ENCODE data around the gene SYNPR. TPM values are rescaled to one million over a fixed set of nuclear protein-coding genes. Genes with fewer than 3 reads are reported as not detected.

SYNPR gene
- polyA plus RNA-seq, 3 donors = not detected

GRCh38 chr3:63295806-63296205 lies 17.7 kb downstream of the SYNPR start:
- H3K27ac ChIP-seq (ENCODE audit: low read depth, low read length) = no peak overlapping the region

GRCh38 chr3:63296249-63296648 lies 18.1 kb downstream of the SYNPR start:
- 69 to 87% (median 86%) methylated on average over 4 of the region's 4 CpGs for WGBS, 3 donors

DNA sequence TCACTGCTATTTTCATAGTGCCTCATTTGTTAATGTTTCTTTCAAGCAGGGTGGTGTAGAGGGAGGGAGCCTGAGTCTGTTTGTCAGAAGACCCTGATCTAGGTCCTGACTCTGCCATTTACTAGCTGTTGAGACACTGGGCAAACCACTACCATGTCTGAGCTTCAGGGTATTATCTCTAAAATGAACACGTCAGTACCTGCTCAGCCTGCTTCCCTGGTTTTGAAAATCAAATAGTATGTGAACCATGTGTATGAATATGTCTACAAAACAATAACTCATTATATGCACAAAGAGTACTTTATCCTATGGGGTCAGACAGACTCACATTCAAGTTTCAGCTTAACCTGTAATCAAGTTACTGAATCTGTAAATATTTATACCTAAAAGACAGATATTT lies 25.1 kb downstream of the SYNPR start:
- H3K27ac ChIP-seq (ENCODE audit: low read depth, low read length) = no peak overlapping the region
- WGBS, 3 donors = 52 to 85% (median 61%) methylated on average over 1 of the region's 1 CpG

More at GRCh38 chr3:63296249-63296648, 18.1 kb downstream of the SYNPR start:
- H3K27ac ChIP-seq (ENCODE audit: low read depth, low read length) = no peak overlapping the region

DNA sequence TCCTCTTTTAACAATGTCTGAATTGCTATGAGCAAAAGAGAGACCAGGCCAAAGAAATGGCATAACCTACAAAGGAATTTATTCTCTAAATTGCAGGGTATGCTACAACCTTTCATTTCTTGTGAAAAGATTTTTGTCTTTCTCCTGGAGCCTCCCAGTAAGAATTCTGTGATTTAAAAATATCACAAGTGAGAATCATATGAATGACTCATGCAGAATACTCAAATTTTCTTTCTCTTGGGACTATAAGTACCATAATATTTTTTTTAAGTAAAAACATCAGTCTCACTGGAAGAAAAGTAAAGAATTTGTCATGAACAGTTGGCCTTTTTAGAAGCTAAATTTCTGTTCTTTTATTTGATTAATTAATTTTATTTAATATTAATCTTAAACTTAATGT lies 26.3 kb downstream of the SYNPR start:
- no peak overlapping the region for H3K27ac ChIP-seq (ENCODE audit: low read depth, low read length)

DNA sequence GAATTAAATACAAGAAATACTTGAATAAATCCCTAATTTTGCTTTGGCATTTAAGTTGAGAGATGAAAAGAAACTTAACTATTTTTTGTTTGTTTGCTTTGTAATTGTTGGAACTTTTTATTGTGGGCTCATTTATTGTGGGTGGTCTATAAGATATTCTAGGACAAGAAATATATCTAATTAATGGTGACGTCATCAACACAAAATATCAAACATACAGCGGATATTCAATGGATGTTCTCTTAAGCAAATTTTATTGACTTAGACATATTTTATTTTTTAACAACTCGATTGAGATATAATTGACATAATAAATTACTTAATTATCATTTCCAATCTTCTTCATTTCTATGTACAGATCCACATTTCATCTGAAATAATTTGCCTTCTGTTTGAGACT lies 30.0 kb downstream of the SYNPR start:
- 73 to 83% (median 75%) methylated on average over 3 of the region's 3 CpGs for WGBS, 3 donors
- no peak overlapping the region for H3K27ac ChIP-seq (ENCODE audit: low read depth, low read length)

- 14 to 41% (median 15%) methylated on average over 2 of the region's 2 CpGs for WGBS, 3 donors
- H3K27ac ChIP-seq (ENCODE audit: low read depth, low read length) = no peak overlapping the region
Observed at GRCh38 chr3:63309768-63310167, 31.7 kb downstream of the SYNPR start.

DNA sequence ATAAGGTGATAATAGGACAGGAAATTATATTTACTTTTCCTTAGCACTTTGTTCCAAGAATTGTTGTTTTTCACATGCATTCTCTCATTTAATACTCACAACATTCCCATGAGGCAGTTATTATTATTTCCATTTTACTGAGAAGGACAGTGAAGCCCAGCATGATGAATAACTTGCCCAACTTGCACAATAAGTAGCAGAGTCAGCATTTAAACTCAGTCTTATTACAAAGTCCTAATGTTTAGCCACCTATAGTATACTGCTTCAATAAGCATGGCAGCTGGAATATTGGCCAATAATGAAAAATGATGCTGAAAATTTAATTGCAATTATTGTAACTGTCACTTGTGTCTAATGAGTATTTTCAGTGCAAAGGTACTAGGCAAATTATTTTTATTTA lies 45.7 kb downstream of the SYNPR start:
- H3K27ac ChIP-seq (ENCODE audit: low read depth, low read length) = no peak overlapping the region

GRCh38 chr3:63324621-63325020 lies 46.5 kb downstream of the SYNPR start:
- WGBS, 3 donors = 67 to 75% (median 69%) methylated on average over 2 of the region's 2 CpGs
- H3K27ac ChIP-seq (ENCODE audit: low read depth, low read length) = no peak overlapping the region

DNA sequence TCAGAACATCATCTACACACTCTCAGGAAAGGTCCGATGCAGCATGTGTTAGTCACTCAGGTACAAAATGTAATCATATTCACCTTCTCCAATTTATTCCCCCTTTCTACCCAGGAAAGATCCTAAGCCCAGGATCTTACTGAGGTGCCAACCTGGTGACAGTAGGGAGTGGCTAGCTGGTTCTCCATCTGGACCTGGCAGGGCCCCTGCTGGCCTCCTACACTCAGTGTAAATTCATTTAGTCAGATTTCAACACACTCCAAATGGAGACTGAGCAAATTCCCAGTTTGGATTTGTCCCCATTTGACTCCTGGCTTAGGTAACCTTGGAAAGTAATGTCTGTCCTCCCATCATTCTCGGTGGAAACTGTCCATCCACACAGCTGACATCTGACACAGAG lies 47.3 kb downstream of the SYNPR start:
- no peak overlapping the region for H3K27ac ChIP-seq (ENCODE audit: low read depth, low read length)
- 81 to 83% (median 83%) methylated on average over 2 of the region's 2 CpGs for WGBS, 3 donors

GRCh38 chr3:63328365-63328764 lies 50.3 kb downstream of the SYNPR start:
- no peak overlapping the region for H3K27ac ChIP-seq (ENCODE audit: low read depth, low read length)

DNA sequence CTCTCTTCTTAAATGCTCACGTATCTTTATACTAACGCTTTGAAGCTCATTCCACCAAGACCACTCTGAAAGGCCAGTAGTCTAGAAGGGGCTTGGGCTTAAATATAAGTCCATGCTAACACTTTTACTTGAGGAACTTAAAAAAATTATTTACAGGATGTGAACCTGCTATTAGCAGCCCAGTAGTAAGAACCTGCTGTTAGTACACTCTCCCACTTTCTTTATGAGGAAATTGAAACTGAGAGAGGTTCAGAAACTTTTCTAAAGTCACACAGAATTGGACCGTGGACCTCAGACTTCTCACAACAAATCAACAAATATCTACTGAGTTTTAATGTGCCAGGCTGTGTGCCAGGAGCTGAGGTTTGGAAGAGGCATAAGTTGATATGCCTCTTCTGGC lies 53.4 kb downstream of the SYNPR start:
- 88 to 95% (median 88%) methylated on average over 3 of the region's 3 CpGs for WGBS, 3 donors
- H3K27ac ChIP-seq (ENCODE audit: low read depth, low read length) = no peak overlapping the region

DNA sequence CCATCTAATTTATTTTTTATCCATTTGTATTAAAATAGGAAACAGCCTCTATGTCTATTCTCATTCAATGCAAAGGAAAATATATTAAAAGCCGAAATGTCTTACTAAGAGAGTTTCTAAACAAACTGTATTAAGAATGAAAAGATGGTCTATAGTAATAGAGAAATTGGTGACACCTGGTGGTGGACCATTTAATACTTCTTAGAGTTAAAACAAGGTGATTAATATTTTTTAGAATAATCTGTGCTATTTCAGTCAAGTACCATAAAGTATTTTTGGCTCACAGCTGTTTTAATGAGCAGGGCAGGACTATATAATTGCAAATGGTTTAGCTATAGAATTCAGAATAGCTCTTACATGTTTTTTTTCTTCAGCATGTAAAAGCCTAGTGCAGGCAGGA lies 55.7 kb downstream of the SYNPR start:
- WGBS, 3 donors = 67 to 74% (median 70%) methylated on average over 1 of the region's 1 CpG
- H3K27ac ChIP-seq (ENCODE audit: low read depth, low read length) = no peak overlapping the region

DNA sequence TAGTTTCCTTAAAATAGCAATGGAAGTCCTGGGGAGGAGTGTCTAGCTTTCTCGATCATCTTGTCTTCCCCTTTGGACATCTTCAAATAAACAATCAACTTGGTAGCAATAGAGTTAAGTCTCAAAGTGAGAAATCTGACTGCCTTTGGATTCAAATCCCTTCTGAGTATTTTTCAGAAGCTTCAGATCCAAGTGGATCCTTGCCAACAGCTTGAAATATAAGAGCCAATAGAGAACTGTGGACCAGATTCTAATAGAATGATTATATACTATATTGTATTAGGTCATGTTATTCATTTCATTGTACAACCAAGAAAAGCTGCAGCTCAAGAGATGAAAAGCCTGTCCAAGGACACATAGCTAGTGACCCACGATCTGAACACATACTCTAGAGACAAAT lies 60.2 kb downstream of the SYNPR start:
- H3K27ac ChIP-seq (ENCODE audit: low read depth, low read length) = no peak overlapping the region
- WGBS, 3 donors = 36 to 52% (median 38%) methylated on average over 2 of the region's 2 CpGs

- H3K27ac ChIP-seq (ENCODE audit: low read depth, low read length) = no peak overlapping the region
- 0 to 7% (median 1%) methylated on average over 9 of the region's 9 CpGs for WGBS, 3 donors
Observed at GRCh38 chr3:63343674-63344073, 65.6 kb downstream of the SYNPR start.

GRCh38 chr3:63344661-63345060 lies 66.6 kb downstream of the SYNPR start:
- WGBS, 3 donors = 49 to 62% (median 54%) methylated on average over 3 of the region's 3 CpGs

GRCh38 chr3:63349583-63350573 lies 71.8 kb downstream of the SYNPR start:
- 20 to 26% (median 20%) methylated on average over 8 of the region's 8 CpGs for WGBS, 3 donors
- H3K27ac ChIP-seq (ENCODE audit: low read depth, low read length) = no peak overlapping the region

More at GRCh38 chr3:63344661-63345060, 66.6 kb downstream of the SYNPR start:
- H3K27ac ChIP-seq (ENCODE audit: low read depth, low read length) = no peak overlapping the region

GRCh38 chr3:63351159-63352007 lies 73.3 kb downstream of the SYNPR start:
- H3K27ac ChIP-seq (ENCODE audit: low read depth, low read length) = no peak overlapping the region
- WGBS, 3 donors = 33 to 38% (median 35%) methylated on average over 9 of the region's 9 CpGs

DNA sequence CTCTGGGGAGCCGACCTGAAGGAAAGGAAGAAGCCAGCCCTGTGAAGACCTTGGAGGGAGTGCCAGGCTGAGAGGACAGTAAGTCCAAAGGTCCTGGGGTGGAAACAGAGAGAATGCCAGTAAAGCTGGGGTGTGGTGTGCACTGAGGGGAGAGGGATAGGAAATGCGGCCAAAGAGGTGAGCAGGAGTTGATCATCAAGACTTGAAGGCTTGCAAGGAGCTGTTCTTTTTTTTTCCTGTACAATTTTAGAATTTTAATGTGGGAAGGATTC lies 73.8 kb downstream of the SYNPR start:
- WGBS, 3 donors = 63 to 78% (median 73%) methylated on average over 2 of the region's 2 CpGs
- no peak overlapping the region for H3K27ac ChIP-seq (ENCODE audit: low read depth, low read length)

DNA sequence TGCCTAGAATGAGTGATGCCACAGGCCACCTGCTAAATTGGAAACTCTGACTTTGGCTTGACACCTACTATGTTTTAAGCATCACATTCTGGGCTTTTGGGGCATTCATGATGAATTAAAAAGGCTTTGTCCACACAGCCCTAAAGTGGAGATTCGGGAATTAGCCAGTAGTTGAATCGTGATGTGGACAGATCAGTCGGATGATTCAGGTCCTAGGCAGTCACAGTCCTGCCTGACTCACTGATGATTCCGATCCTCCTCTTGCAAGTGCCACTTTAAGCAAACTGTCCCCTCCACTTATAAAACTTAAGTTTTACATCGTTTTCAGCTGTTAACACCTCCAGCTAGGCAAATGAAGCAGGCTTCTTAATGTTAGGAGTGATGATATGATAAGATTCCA lies 75.3 kb downstream of the SYNPR start:
- 72 to 77% (median 74%) methylated on average over 5 of the region's 5 CpGs for WGBS, 3 donors
- no peak overlapping the region for H3K27ac ChIP-seq (ENCODE audit: low read depth, low read length)

DNA sequence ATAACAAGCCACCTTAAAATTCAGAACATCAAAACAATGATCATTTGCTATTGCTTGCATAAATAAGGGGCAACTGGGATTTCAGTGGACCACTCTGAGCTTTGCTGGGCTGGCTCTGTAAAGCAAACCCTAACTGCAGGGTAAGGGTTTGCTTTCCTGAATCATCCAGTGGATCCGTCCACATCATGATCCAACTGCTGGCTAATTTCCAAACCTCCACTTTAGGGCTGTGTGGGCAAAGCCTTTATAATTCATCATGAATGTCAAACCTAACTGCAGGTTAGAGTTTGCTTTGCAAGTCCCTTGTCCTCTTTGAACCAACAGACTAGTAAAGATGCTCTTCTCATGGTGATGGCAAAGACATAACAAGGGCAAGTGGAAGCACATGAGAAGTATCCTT lies 76.1 kb downstream of the SYNPR start:
- WGBS, 3 donors = 58 to 74% (median 59%) methylated on average over 1 of the region's 1 CpG
- no peak overlapping the region for H3K27ac ChIP-seq (ENCODE audit: low read depth, low read length)
